Aorta (tissue), 5 donors: ENCODE results near the gene NR1D2. TPM values are rescaled to one million over a fixed set of nuclear protein-coding genes. Genes with fewer than 3 reads are reported as not detected.
A peak's percentile ranks its signal among the peaks of the same experiment; 100 is the strongest.
"Not testable (repeated sequence)": the region's sequence is repeated elsewhere in the genome, so short reads cannot be mapped to it uniquely, and the experiment has no call there.

Experiments used
- ATAC-seq: fragments of 200-7000 bp; cut with Tn5 transposase; one replicate; pipeline ENCODE4 v1.9.1; 2022; ENCODE audit warnings: moderate library complexity; ENCODE audit not compliant: low FRiP score
- DNase-seq, 2 donors: peaks; one replicate each; pipeline ENCODE4 v3.0.0-alpha.2; 2020
- H3K27ac ChIP-seq, 2 donors: one replicate each; pipeline ENCODE4 v1.5.1; 2013; ENCODE audit warnings: low read length in 2 of 2, mild to moderate bottlenecking in 2 of 2, moderate library complexity in 2 of 2, control low read depth in 1 of 2, inconsistent platforms in 1 of 2, low read depth in 1 of 2
- H3K27me3 ChIP-seq, 2 donors: one replicate each; pipeline ENCODE4 v1.6.1; 2013; ENCODE audit warnings: control low read depth in 1 of 2, low read length in 1 of 2, mild to moderate bottlenecking in 1 of 2, moderate library complexity in 1 of 2; ENCODE audit not compliant: insufficient read depth in 2 of 2, control insufficient read depth in 1 of 2
- H3K36me3 ChIP-seq, 2 donors: one replicate each; pipeline ENCODE4 v1.6.1; 2013; ENCODE audit warnings: control low read depth in 1 of 2, low read length in 1 of 2, mild to moderate bottlenecking in 1 of 2; ENCODE audit not compliant: insufficient read depth in 2 of 2, control insufficient read depth in 1 of 2
- H3K4me1 ChIP-seq, 2 donors: one replicate each; pipeline ENCODE4 v1.6.1; 2013; ENCODE audit warnings: low read length in 2 of 2, control low read depth in 1 of 2, mild to moderate bottlenecking in 1 of 2, moderate library complexity in 1 of 2; ENCODE audit not compliant: insufficient read depth in 2 of 2, control insufficient read depth in 1 of 2
- H3K4me3 ChIP-seq, 2 donors: one replicate each; pipeline ENCODE4 v1.5.1; 2013; ENCODE audit warnings: low read length in 2 of 2, control low read depth in 1 of 2, mild to moderate bottlenecking in 1 of 2
- H3K9me3 ChIP-seq: one replicate; pipeline ENCODE4 v1.6.1; 2013; ENCODE audit warnings: mild to moderate bottlenecking, low read length; ENCODE audit not compliant: control insufficient read depth
- WGBS, 2 donors: extraction: QIAGEN DNeasy Blood & Tissue Kit; methylation state at CpG; one replicate each; pipeline ENCODE4 v1.1.7; 2013; 5-methylcytosine and 5-hydroxymethylcytosine counted together
- intact Hi-C, 2 donors: fragments of 100-400 bp; cut with DNase I; formaldehyde crosslinking; loops; one replicate each; pipeline versions ENCODE4 v1.14.2 to v1.15.0; 2022
- polyA plus RNA-seq, 2 donors: library from polyadenylated mRNA; stranded (reverse); fragments of 200-250 nt; gene quantifications; one replicate each; pipeline ENCODE4 v1.2.3, GENCODE V29; 2013
- total RNA-seq, 2 donors: library from RNA; stranded (reverse); fragmentation: NEBNext Ultra II Directional; extraction: Animal tissue kit (Norgen Biotek cat#: 25700); gene quantifications; one replicate each; pipeline ENCODE4 v1.2.1, GENCODE V29; 2021
- donor health status: healthy with polysubstance abuse.
- donor health status: Bipolar disorder and iron deficiency.
- donor health status: DM: no; HTN: no; CAD: no.
- donor health status: DM: no; HTN: no; CAD: no.
- donor health status: DM: yes; HTN: yes; CAD: no.

NR1D2 gene
- total and polyA plus RNA-seq, 4 donors = 16.3 to 61.1 (median 22.6) TPM

- DNase-seq (no peak), ATAC-seq (no peak)
- Histone ChIP-seq H3K36me3 (no peaks in the 10 kb centered on the region), H3K27ac (peak overlapping the region in 1 of 2 donors; percentile 25), H3K27me3 (no peaks in the 10 kb centered on the region), H3K4me1 (peaks cover 0 to 13% of the 10 kb centered on the region in 2 donors), H3K9me3 (no peaks in the 10 kb centered on the region), H3K4me3 (no peak overlapping the region)
- intact Hi-C loops = loop anchor here (5.0 to 10.0 kb wide), 2 partner anchors 500 to 692 kb away; partner anchors contain the start of gene THRB (in 1 of the 2)
- WGBS, 2 donors = 81 to 82% methylated on average over 2 of the region's 2 CpGs
These were observed 50.1 kb downstream of the NR1D2 start for GRCh38 chr3:23995219-23995618.

- WGBS, 2 donors = 35 to 58% methylated on average over 3 of the region's 3 CpGs
- Histone ChIP-seq H3K9me3 (no peaks in the 10 kb centered on the region), H3K27ac (peak overlapping the region in 1 of 2 donors; percentile 9), H3K4me3 (no peak overlapping the region), H3K36me3 (no peaks in the 10 kb centered on the region), H3K4me1 (peaks cover 0 to 13% of the 10 kb centered on the region in 2 donors), H3K27me3 (no peaks in the 10 kb centered on the region)
- ATAC-seq (no peak), DNase-seq (no peak)
- intact Hi-C loops = loop anchor here (5.0 to 10.0 kb wide), 2 partner anchors 499 to 691 kb away; partner anchors contain the start of gene THRB (in 1 of the 2)
These were observed 51.0 kb downstream of the NR1D2 start for GRCh38 chr3:23996095-23996524.

GRCh38 chr3:23999012-23999641 is 54.0 kb downstream of the NR1D2 start:
- H3K9me3 ChIP-seq = no peaks in the 10 kb centered on the region
- H3K36me3 ChIP-seq = no peaks in the 10 kb centered on the region
- no peak overlapping the region for H3K4me3 ChIP-seq
- no peaks in the 10 kb centered on the region for H3K27me3 ChIP-seq
- intact Hi-C loops = loop anchor here (1.0 to 10.0 kb wide), 4 partner anchors 238 to 688 kb away; partner anchors contain the start of gene THRB (in 1 of the 2)
- 1 to 3% methylated on average over 5 of the region's 5 CpGs for WGBS, 2 donors
- DNase-seq (peak; percentile 76 to 91), ATAC-seq (peak; percentile 66)
- peaks cover 0 to 5% of the 10 kb centered on the region in 2 donors for H3K4me1 ChIP-seq
- H3K27ac ChIP-seq = no peak overlapping the region

GRCh38 chr3:24002129-24002528 is 57.0 kb downstream of the NR1D2 start:
- H3K36me3 ChIP-seq = no peaks in the 10 kb centered on the region
- intact Hi-C loops = loop anchor here (5.0 to 10.0 kb wide), 3 partner anchors 40 to 235 kb away; no protein-coding TSS in a partner anchor
- H3K27ac ChIP-seq = peak overlapping the region; percentile 69 to 96
- H3K4me3 ChIP-seq = no peak overlapping the region
- H3K27me3 ChIP-seq = no peaks in the 10 kb centered on the region
- H3K4me1 ChIP-seq = peaks cover 0 to 3% of the 10 kb centered on the region in 2 donors
- no peak for DNase-seq
- H3K9me3 ChIP-seq = no peaks in the 10 kb centered on the region
- no peak for ATAC-seq
- 25 to 27% methylated on average over 4 of the region's 4 CpGs for WGBS, 2 donors

- Histone ChIP-seq H3K36me3 (no peaks in the 10 kb centered on the region), H3K27me3 (no peaks in the 10 kb centered on the region), H3K27ac (no peak overlapping the region), H3K4me1 (peaks cover 0 to 3% of the 10 kb centered on the region in 2 donors), H3K9me3 (no peaks in the 10 kb centered on the region), H3K4me3 (no peak overlapping the region)
- intact Hi-C loops = loop anchor here (5.0 to 10.0 kb wide), 3 partner anchors 39 to 234 kb away; no protein-coding TSS in a partner anchor
- DNase-seq (no peak), ATAC-seq (no peak)
- 95 to 98% methylated on average over 3 of the region's 3 CpGs for WGBS, 2 donors
These were observed 58.4 kb downstream of the NR1D2 start for GRCh38 chr3:24003466-24003865.

GRCh38 chr3:24004171-24004938 is 59.3 kb downstream of the NR1D2 start:
- DNase-seq = no peak
- ATAC-seq = no peak
- Histone ChIP-seq H3K36me3 (no peaks in the 10 kb centered on the region), H3K27ac (no peak overlapping the region), H3K9me3 (no peaks in the 10 kb centered on the region), H3K4me3 (no peak overlapping the region), H3K4me1 (peaks cover 0 to 3% of the 10 kb centered on the region in 2 donors), H3K27me3 (no peaks in the 10 kb centered on the region)
- WGBS, 2 donors = 47 to 66% methylated on average over 4 of the region's 4 CpGs
- intact Hi-C loops = loop anchor here (5.0 to 10.0 kb wide), 3 partner anchors 38 to 233 kb away; no protein-coding TSS in a partner anchor

- peaks cover 0 to 3% of the 10 kb centered on the region in 2 donors for H3K4me1 ChIP-seq
- no peaks in the 10 kb centered on the region for H3K27me3 ChIP-seq
- no peaks in the 10 kb centered on the region for H3K9me3 ChIP-seq
- intact Hi-C loops = loop anchor here in 1 of 2 donors (10.0 kb wide), 1 partner anchor 119 kb away; no protein-coding TSS in a partner anchor
- ATAC-seq = no peak
- 95 to 96% methylated on average over 8 of the region's 8 CpGs for WGBS, 2 donors
- H3K27ac ChIP-seq = no peak overlapping the region
- no peak overlapping the region for H3K4me3 ChIP-seq
- no peaks in the 10 kb centered on the region for H3K36me3 ChIP-seq
- DNase-seq = no peak
These were observed 60.6 kb downstream of the NR1D2 start for GRCh38 chr3:24005669-24006068.

GRCh38 chr3:24010834-24011233 is 65.7 kb downstream of the NR1D2 start:
- intact Hi-C loops, H3K9me3 ChIP-seq, H3K4me3 ChIP-seq, H3K27me3 ChIP-seq, H3K36me3 ChIP-seq, DNase-seq, ATAC-seq, H3K4me1 ChIP-seq, H3K27ac ChIP-seq: not testable (repeated sequence)
- 93 to 97% methylated on average over 8 of the region's 8 CpGs for WGBS, 2 donors
